Neuronal stem cell (in vitro differentiated cells): ENCODE measurements around the gene INAVA.

ENCODE experiments used
- DNase-seq: peaks from one replicate; pipeline ENCODE4 v3.0.0-alpha.2; 2013; ENCODE audit warnings: low spot score
- H2AFZ ChIP-seq: one replicate; pipeline ENCODE4 v1.6.1; 2013; ENCODE audit warnings: mild to moderate bottlenecking, low read length, inconsistent platforms
- H2AK5ac ChIP-seq: 2 replicates; pipeline ENCODE4 v1.6.1; 2013; ENCODE audit warnings: low read depth, mild to moderate bottlenecking, inconsistent platforms, low read length, moderate library complexity, mixed read lengths
- H2BK120ac ChIP-seq: 2 replicates; pipeline ENCODE4 v1.6.1; 2013; ENCODE audit warnings: low read depth, mild to moderate bottlenecking, inconsistent platforms, low read length, moderate library complexity, mixed read lengths
- H2BK12ac ChIP-seq: one replicate; pipeline ENCODE4 v1.6.1; 2013; ENCODE audit warnings: low read length, inconsistent platforms
- H2BK15ac ChIP-seq: 2 replicates; pipeline ENCODE4 v1.6.1; 2013; ENCODE audit warnings: mild to moderate bottlenecking, low read length, inconsistent platforms, mixed read lengths
- H2BK5ac ChIP-seq: one replicate; pipeline ENCODE4 v1.6.1; 2013; ENCODE audit warnings: inconsistent platforms, mild to moderate bottlenecking, low read length, moderate library complexity
- H3K14ac ChIP-seq: one replicate; pipeline ENCODE4 v1.6.1; 2013; ENCODE audit warnings: low read length, inconsistent platforms
- H3K18ac ChIP-seq: 2 replicates; pipeline ENCODE4 v1.6.1; 2013; ENCODE audit warnings: low read length, inconsistent platforms
- H3K23ac ChIP-seq: 2 replicates; pipeline ENCODE4 v1.6.1; 2013; ENCODE audit warnings: low read depth, mild to moderate bottlenecking, mixed read lengths, low read length, inconsistent platforms; ENCODE audit not compliant: poor library complexity
- H3K27ac ChIP-seq: replicated peaks from 3 replicates; pipeline ENCODE4 v1.5.1; 2013; ENCODE audit warnings: low read length, inconsistent platforms
- H3K27me3 ChIP-seq, 3 experiments: 2 replicates each; pipeline ENCODE4 v1.6.1; 2013; ENCODE audit warnings: low read length in 3 of 3, mild to moderate bottlenecking in 2 of 3, inconsistent platforms in 1 of 3, low read depth in 1 of 3, mixed read lengths in 1 of 3, moderate library complexity in 1 of 3; ENCODE audit not compliant: control insufficient read depth in 3 of 3, insufficient read depth in 3 of 3
- H3K36me3 ChIP-seq, 2 donors: replicated peaks in 1 of 2; 2 replicates each; pipeline ENCODE4 v1.6.1; 2013; ENCODE audit warnings: low read length in 2 of 2; ENCODE audit not compliant: control insufficient read depth in 2 of 2, insufficient read depth in 2 of 2
- H3K4ac ChIP-seq: 2 replicates; pipeline ENCODE4 v1.6.1; 2013; ENCODE audit warnings: inconsistent platforms, mild to moderate bottlenecking, low read length, moderate library complexity
- H3K4me1 ChIP-seq, 2 donors: 1 replicate in 1 of 2; 2 replicates in 1 of 2; pipeline ENCODE4 v1.6.1; 2013; ENCODE audit warnings: low read length in 2 of 2, low read depth in 1 of 2; ENCODE audit not compliant: control insufficient read depth in 2 of 2, insufficient read depth in 1 of 2
- H3K4me2 ChIP-seq: one replicate; pipeline ENCODE4 v1.6.1; 2013; ENCODE audit warnings: mild to moderate bottlenecking, low read length, inconsistent platforms; ENCODE audit not compliant: insufficient read depth, poor library complexity, severe bottlenecking
- H3K4me3 ChIP-seq, 2 donors: 2 replicates each; pipeline ENCODE4 v1.5.1; 2013; ENCODE audit warnings: low read length in 2 of 2, mild to moderate bottlenecking in 2 of 2, inconsistent platforms in 1 of 2, moderate library complexity in 1 of 2
- H3K79me1 ChIP-seq: one replicate; pipeline ENCODE4 v1.6.1; 2013; ENCODE audit warnings: low read depth, mild to moderate bottlenecking, inconsistent platforms, low read length, moderate library complexity
- H3K9ac ChIP-seq: one replicate; pipeline ENCODE4 v1.6.1; 2013; ENCODE audit warnings: mild to moderate bottlenecking, low read depth, low read length, inconsistent platforms; ENCODE audit not compliant: poor library complexity
- H3K9me3 ChIP-seq, 2 donors: replicated peaks in 1 of 2; 2 replicates each; pipeline versions ENCODE3 to v1.6.1; 2013; ENCODE audit warnings: low read length in 2 of 2, mild to moderate bottlenecking in 2 of 2, inconsistent platforms in 1 of 2, low read depth in 1 of 2, mixed read lengths in 1 of 2, moderate library complexity in 1 of 2; ENCODE audit not compliant: control insufficient read depth in 2 of 2, insufficient read depth in 1 of 2
- H4K8ac ChIP-seq: one replicate; pipeline ENCODE4 v1.6.1; 2013; ENCODE audit warnings: low read depth, mild to moderate bottlenecking, inconsistent platforms, low read length, moderate library complexity
- H4K91ac ChIP-seq: one replicate; pipeline ENCODE4 v1.6.1; 2013; ENCODE audit warnings: low read length, low read depth, mild to moderate bottlenecking, inconsistent platforms; ENCODE audit not compliant: poor library complexity
- WGBS, 2 donors: extraction: QIAGEN DNeasy Blood & Tissue Kit; methylation state at CpG; one replicate each; pipeline ENCODE4 v1.1.7; 2013; ENCODE audit warnings: missing lambda C conversion rate in 2 of 2, mixed read lengths in 1 of 2; ENCODE audit not compliant: insufficient read length in 2 of 2, insufficient replicate concordance in 1 of 2; ENCODE audit errors: extremely low coverage in 2 of 2; 5-methylcytosine and 5-hydroxymethylcytosine counted together

INAVA gene

GRCh38 chr1:200867018-200867811 lies 27.5 kb upstream of the INAVA start:
- Histone ChIP-seq H3K9me3 (no peaks in the 10 kb centered on the region), H2AFZ (no peak overlapping the region), H2BK5ac (no peak overlapping the region), H3K9ac (no peak overlapping the region), H3K4me3 (no peak overlapping the region), H3K27ac (no peak overlapping the region), H3K4me2 (no peak overlapping the region), H2BK12ac (no peak overlapping the region), H2BK15ac (no peak overlapping the region), H4K8ac (no peak overlapping the region), H4K91ac (no peak overlapping the region), H3K18ac (no peak overlapping the region), H2AK5ac (no peak overlapping the region), H3K4me1 (peaks cover 0 to 8% of the 10 kb centered on the region in 2 donors), H3K23ac (no peak overlapping the region), H3K27me3 (no peaks in the 10 kb centered on the region), H3K36me3 (peaks cover 2 to 29% of the 10 kb centered on the region in 2 donors), H2BK120ac (no peak overlapping the region), H3K14ac (no peak overlapping the region), H3K79me1 (no peaks in the 10 kb centered on the region), H3K4ac (no peak overlapping the region)
- no CpG with 5 or more reads among the region's 11 CpGs for WGBS, 2 donors
- no peak for DNase-seq

- H3K4me3 ChIP-seq: no peak overlapping the region
- WGBS, 2 donors: no CpG with 5 or more reads among the region's 5 CpGs
- no peaks in the 10 kb centered on the region for H3K79me1 ChIP-seq
- no peak overlapping the region for H2BK15ac ChIP-seq
- peaks cover 0 to 10% of the 10 kb centered on the region in 2 donors for H3K36me3 ChIP-seq
- no peak for DNase-seq
- H3K9ac ChIP-seq: no peak overlapping the region
- no peak overlapping the region for H3K23ac ChIP-seq
- no peak overlapping the region for H2BK5ac ChIP-seq
- H4K8ac ChIP-seq: no peak overlapping the region
- no peak overlapping the region for H2BK12ac ChIP-seq
- no peak overlapping the region for H3K4ac ChIP-seq
- H3K18ac ChIP-seq: no peak overlapping the region
- H3K14ac ChIP-seq: peak overlapping the region; percentile 25
- H3K4me2 ChIP-seq: no peak overlapping the region
- no peaks in the 10 kb centered on the region for H3K9me3 ChIP-seq
- H3K27me3 ChIP-seq: no peaks in the 10 kb centered on the region
- peaks cover 0 to 8% of the 10 kb centered on the region in 2 donors for H3K4me1 ChIP-seq
- no peak overlapping the region for H2AK5ac ChIP-seq
- no peak overlapping the region for H4K91ac ChIP-seq
- H2AFZ ChIP-seq: no peak overlapping the region
- H3K27ac ChIP-seq: no peak overlapping the region
- no peak overlapping the region for H2BK120ac ChIP-seq
Observed at GRCh38 chr1:200869376-200869752, 25.3 kb upstream of the INAVA start.

- no peak overlapping the region for H3K23ac ChIP-seq
- no peak overlapping the region for H3K18ac ChIP-seq
- no peak overlapping the region for H2BK12ac ChIP-seq
- no peaks in the 10 kb centered on the region for H3K9me3 ChIP-seq
- no peak overlapping the region for H2AK5ac ChIP-seq
- H3K4me1 ChIP-seq: peaks cover 0 to 8% of the 10 kb centered on the region in 2 donors
- H4K8ac ChIP-seq: no peak overlapping the region
- H3K4ac ChIP-seq: no peak overlapping the region
- WGBS, 2 donors: no CpG with 5 or more reads among the region's 9 CpGs
- H3K27ac ChIP-seq: no peak overlapping the region
- H2BK5ac ChIP-seq: no peak overlapping the region
- no peak overlapping the region for H4K91ac ChIP-seq
- peaks cover 0 to 5% of the 10 kb centered on the region in 2 donors for H3K36me3 ChIP-seq
- DNase-seq: no peak
- no peak overlapping the region for H2BK120ac ChIP-seq
- H3K27me3 ChIP-seq: no peaks in the 10 kb centered on the region
- no peak overlapping the region for H3K14ac ChIP-seq
- H3K4me2 ChIP-seq: no peak overlapping the region
- no peaks in the 10 kb centered on the region for H3K79me1 ChIP-seq
- H2AFZ ChIP-seq: no peak overlapping the region
- no peak overlapping the region for H3K4me3 ChIP-seq
- H2BK15ac ChIP-seq: no peak overlapping the region
- H3K9ac ChIP-seq: no peak overlapping the region
Observed at GRCh38 chr1:200869753-200870391, 24.8 kb upstream of the INAVA start.

- Histone ChIP-seq H4K91ac (no peak within 1 kb of the TSS), H3K79me1 (no peaks in the 10 kb centered on the region), H4K8ac (no peak within 1 kb of the TSS), H2BK120ac (no peak within 1 kb of the TSS), H3K14ac (no peak within 1 kb of the TSS), H3K4ac (no peak within 1 kb of the TSS), H3K27me3 (no peaks in the 10 kb centered on the region), H3K27ac (no peak within 1 kb of the TSS), H3K36me3 (no peaks in the 10 kb centered on the region), H2BK5ac (no peak within 1 kb of the TSS), H3K9me3 (no peaks in the 10 kb centered on the region), H3K4me2 (no peak within 1 kb of the TSS), H2BK12ac (peak within 1 kb of the TSS; percentile 48), H3K4me1 (peaks cover 5 to 8% of the 10 kb centered on the region in 2 donors), H3K9ac (no peak within 1 kb of the TSS), H2AFZ (no peak within 1 kb of the TSS), H3K4me3 (no peak within 1 kb of the TSS), H2BK15ac (no peak within 1 kb of the TSS), H2AK5ac (peak within 1 kb of the TSS; percentile 63), H3K18ac (peak within 1 kb of the TSS; percentile 53), H3K23ac (peak within 1 kb of the TSS; percentile 39)
- no peak for DNase-seq
- no CpG with 5 or more reads among the region's 23 CpGs for WGBS, 2 donors
Observed at GRCh38 chr1:200872446-200873115, 22.1 kb upstream of the INAVA start, which contains the start of gene GPR25. Gene GPR25, plus strand, starts transcription at chr1:200872981. Its CDS starts 57 bp downstream, at chr1:200873038.
